Suppressor macrophage treated with lipopolysaccharide for 4 hours (primary cell): Measurements from ENCODE around the gene CYBA.

Experiments
- DNase-seq: peaks from one replicate; pipeline ENCODE4 v3.0.0-alpha.2; 2020

Gene CYBA

DNA sequence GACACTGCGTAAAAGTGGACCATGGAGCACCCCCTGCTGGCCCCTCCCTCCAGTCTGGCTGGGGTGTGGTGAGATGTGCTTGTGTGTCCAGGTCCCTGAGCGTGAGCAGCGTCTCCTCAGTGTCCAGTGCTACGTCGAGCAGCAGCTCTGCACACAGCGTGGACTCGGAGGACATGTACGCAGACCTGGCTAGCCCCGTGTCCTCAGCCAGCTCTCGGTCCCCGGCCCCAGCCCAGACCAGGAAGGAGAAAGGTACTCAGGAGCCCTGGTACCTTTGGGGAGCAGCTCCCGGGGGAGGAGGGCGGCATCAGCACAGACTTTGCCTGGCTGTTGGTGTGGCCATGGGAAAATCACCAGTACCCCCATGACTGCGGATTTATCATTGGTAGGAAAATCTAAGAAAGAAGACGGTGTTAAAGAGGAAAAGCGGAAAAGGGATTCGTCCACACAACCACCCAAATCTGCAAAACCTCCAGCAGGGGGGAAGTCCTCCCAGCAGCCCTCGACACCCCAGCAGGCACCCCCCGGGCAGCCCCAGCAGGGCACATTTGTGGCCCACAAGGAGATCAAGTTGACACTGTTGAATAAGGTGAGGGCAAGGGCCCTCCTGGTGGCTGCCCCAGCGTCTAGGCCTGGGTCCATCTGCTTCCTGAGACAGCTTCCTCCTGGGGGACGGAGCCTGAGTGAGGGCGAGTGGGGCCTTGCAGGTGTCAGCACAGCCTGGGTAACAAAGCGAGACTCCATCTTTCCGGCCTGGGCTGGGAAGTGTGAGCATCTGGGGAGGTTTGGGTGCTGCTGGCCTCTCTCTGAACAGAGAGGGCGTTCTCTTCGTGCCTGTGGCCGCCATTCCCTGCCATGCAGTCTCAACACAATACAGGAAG is 23.1 kb downstream of the CYBA start:
- no peak for DNase-seq

DNA sequence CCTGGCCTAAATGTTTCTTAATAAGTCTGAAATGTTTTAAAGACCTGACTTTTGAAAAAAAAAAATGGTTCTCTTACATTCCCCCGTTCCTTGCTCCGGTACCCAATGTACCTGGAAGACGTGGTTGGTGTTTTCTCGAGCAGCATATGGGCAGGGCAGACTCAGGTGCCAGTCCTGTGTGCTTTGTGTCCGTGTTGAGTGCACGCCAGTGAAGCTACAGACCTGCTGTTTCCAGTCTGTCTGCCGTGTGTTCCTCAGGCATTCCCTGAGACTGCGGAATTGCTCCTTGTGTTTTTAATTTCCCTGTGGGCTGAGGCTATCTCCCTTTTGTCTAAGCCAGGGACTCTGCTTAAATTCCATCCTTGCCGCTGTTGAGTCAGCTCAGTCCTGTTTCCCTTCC is 24.2 kb downstream of the CYBA start:
- DNase-seq, result no peak

GRCh38 chr16:88624977-88625576 is 25.8 kb downstream of the CYBA start:
- no peak for DNase-seq

DNA sequence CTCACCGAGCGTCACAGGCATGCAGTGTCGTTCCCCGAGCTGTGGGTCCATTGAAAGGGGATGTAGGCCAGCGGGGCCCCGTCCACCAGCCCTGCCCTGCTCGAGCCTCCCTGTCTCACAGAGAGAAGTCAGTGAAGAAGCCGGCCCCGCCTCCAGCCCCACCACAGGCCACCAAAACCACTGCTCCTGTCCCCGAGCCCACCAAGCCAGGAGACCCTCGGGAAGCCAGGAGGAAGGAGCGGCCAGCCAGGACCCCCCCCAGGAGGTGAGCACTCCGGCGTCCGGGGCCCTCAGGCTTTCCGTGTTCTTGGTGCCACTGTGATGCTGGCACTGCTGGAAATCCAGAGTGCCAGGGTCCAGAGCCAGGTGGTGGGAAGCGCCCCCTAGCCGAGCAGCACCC is 26.4 kb downstream of the CYBA start:
- no peak for DNase-seq

- no peak for DNase-seq
These were observed 27.0 kb downstream of the CYBA start for GRCh38 chr16:88623858-88624257.

- DNase-seq, result no peak
These were observed 28.0 kb downstream of the CYBA start for GRCh38 chr16:88622866-88623265.

DNA sequence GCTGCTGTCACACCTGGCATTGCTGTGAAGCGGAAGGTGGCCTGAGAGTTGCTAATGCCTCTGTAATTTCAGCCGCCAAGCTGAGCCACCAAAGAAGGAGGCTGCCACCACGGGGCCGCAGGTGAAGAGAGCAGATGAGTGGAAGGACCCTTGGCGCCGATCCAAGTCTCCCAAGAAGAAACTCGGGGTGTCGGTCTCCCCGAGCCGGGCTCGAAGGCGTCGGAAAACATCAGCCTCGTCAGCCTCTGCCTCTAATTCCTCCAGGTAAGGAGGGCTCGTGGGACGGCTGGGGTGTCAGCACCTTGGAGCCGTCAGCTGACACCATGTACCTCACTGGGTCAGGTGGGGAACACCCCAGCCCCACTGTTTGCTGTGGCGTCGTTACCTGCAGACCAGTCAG is 28.7 kb downstream of the CYBA start:
- DNase-seq, result no peak

DNA sequence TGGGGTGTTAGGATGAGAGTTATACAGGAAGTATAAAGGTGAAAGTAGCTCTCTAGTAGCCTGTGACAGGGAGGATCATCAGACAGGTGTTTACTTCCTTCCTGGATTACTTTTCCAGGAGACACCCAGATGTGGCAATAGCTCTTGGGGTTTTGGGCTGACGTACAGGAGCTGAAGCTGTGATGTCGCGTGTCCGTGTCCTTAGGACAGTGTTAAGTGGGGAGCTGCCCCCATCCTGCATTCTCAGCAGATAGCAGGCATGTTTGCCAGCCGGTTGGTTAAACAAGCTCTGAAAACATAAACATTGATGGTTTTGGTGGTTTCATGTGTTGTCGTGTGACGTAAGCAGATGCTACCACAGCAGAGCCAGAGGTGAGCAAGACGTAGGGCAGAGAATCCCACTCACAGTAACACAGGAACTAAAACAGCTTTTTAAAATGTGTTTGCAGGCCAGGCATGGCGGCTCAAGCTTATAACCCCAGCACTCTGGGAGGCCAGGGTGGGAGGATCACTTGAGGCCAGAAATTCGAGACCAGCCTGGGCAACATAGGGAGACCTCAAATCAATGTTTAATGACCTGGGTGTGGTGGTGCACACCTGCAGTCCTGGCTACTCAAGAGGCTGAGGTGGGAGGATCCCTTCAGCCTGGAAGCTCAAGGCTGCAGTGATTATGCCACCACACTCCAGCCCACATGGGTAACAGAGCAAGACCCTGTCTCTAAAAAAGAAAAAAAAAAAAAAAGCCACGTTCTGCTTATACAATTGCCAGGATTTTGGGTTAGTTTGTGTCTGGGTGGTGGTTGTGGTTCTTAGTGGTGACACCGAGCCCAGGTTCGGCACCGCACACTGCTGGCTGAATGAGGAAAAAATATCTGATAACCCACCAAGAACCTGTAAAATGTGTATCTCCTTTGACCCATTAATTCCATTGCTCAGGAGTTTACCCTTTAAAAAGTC is 30.7 kb downstream of the CYBA start:
- no peak for DNase-seq

GRCh38 chr16:88618956-88619667 is 31.7 kb downstream of the CYBA start:
- no peak for DNase-seq

DNA sequence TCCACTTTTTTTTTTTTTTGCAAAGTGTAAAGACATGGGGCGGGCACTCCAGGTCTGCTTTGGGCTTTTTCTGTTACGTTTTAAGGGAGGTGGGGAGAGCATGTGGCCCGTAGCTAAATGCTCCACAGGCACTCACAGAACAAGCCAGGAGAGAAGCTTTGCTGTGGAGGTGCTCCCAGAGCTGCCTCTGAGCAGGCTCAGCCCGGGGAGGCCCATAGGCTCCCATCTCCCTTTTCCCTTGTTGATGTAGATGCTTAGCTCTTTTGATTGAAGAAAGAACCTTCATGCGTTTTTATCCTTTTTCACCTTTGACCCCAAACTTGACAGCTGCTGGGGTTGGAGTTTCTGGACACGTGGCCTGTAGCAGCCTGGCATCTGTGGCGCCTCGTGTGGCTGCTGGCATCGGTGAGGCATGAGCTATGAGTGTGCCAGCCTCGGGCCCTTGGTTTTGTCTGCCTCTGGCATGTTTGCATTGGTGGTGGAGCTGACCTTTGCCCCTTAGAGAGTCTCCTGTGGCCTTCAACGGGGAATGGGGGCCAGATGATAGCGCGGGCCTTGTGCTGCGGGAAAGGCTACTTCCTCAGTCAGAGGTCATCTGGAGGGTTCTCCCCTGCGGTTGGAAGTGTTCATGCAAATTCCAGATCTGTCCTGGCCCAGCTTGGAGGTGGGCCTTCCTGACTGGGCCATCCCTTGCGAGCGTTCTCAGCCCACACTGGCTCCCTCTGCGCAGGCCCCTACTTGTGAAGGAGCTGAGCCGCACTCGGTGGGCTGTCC is 32.5 kb downstream of the CYBA start:
- no peak for DNase-seq

DNA sequence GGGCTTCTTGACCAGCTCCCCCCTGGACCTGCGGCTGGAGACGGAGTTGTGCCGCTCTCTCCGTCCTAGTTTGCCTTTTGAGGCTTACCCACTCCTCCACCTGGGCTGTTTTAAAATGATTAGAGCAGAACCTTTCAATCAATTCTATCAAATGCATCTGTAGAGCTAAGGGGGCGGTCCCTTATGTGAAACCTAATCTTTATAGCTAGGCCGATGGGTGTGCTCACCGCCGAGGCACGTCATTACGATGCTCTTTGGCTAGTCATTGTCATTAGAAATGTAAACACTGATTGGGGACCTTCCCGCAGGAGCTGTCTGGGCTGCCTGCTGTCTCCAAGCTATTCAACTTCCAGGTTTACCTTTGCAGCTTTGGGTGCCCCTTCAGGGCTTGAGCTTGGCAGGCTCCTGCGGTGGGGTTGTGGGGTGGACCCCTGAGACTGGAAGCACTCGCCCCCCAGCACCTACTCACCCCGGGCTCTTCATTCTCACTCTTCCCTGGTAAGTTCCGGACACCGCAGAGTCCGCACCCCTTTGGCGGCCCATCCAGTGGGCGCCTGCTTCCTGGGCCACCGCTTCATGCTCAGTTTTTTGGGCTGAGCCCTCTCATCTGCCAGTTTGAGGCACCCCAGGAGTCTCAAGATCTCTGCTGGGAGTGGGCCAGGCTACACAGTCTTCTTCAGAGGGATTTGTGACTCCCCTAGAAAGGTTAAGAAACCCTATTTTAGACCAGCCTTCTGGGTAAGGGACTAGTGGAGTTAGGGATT is 33.4 kb downstream of the CYBA start:
- no peak for DNase-seq

GRCh38 chr16:88616736-88617135 is 34.1 kb downstream of the CYBA start:
- no peak for DNase-seq

DNA sequence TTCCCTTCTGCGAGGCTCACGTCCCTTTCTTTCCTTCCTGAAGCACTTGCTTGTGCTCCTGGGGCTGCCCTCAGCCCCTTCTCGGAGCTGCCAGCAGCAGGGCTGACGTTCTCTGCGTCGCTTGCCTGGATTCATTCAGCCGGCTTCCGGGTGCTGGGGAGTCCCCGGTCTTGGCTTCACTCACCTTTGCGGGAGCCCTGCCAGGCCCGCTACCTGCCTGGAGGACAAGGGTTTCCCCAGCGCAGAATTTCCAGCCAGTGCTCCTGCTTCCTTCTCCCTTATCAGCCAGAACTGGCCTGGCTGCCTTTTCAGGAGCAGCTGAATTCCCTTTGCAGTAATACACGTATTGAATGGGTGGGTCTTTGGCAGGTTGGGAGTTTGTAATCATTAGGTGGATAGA is 34.5 kb downstream of the CYBA start:
- no peak for DNase-seq

- DNase-seq, result no peak
These were observed 35.9 kb downstream of the CYBA start for GRCh38 chr16:88614818-88615580.

GRCh38 chr16:88613911-88614817 is 36.7 kb downstream of the CYBA start:
- DNase-seq, result no peak

GRCh38 chr16:88613293-88613692 is 37.6 kb downstream of the CYBA start:
- no peak for DNase-seq

GRCh38 chr16:88610909-88611812 is 39.7 kb downstream of the CYBA start:
- no peak for DNase-seq

- DNase-seq, result no peak
These were observed 40.8 kb downstream of the CYBA start for GRCh38 chr16:88610080-88610479.
